RWPE1 (cell line): Measurements from ENCODE around the gene SLC31A2.

ENCODE experiments used
- CTCF ChIA-PET: fragments of 350-600 bp; sonication (Branson Sonifier 250); formaldehyde crosslinking; extraction: SDS; loops from one replicate; lab custom pipeline; 2021; lab: Yijun Ruan, JAX
- POLR2A ChIA-PET: fragments of 400-600 bp; formaldehyde crosslinking; extraction: SDS; loops from one replicate; lab custom pipeline; 2020; ENCODE audit warnings: antibody characterized with exemption; ENCODE audit not compliant: low non-redundant PET; lab: Yijun Ruan, JAX
- DNase-seq: peaks from one replicate; pipeline ENCODE4 v3.0.0; 2012; ENCODE audit warnings: low spot score
- H3K27ac ChIP-seq: fragments of 450-650 bp; 2 replicates; pipeline ENCODE4 v1.5.1; 2017
- TF ChIP-seq, protein P1 (sequence below): fragments of 450-650 bp; conservative IDR thresholded peaks from 2 replicates; pipeline ENCODE4 v1.5.1; 2017; ENCODE audit warnings: low read depth, mild to moderate bottlenecking

SLC31A2 gene

DNA sequence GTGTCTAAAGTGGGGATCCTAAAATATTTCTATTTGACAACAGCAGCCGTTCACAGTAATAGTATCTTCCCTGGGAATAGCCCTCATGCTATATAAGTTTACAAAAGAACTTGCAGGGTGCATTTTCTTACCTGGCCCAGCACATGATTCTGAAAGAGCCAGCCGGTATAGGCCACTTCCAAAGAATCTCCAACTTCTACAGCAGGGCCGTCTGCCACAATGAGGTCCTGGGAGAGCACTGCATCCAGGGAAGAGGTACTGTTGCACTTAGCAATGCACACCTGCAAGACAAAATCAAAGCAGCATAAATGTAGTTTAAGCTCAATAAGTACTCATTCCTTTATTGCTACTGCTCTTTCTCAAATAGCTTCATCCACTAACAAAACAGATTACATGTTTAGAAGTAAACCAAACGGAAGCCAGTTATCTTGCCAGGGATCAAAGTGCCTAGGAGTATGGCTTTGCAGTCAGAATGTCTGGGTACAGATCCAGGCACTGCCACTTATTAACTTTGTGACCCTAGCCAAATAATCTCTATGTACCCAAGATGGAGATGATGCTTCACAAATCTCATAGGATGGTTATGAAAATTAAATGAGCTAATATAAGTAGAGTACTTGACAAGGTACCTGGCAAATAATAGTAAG is 49.0 kb downstream of the SLC31A2 start:
- POLR2A ChIA-PET: no interaction called here
- H3K27ac ChIP-seq: no peak overlapping the region
- CTCF ChIA-PET: no interaction called here
- TF ChIP-seq, protein P1, sequence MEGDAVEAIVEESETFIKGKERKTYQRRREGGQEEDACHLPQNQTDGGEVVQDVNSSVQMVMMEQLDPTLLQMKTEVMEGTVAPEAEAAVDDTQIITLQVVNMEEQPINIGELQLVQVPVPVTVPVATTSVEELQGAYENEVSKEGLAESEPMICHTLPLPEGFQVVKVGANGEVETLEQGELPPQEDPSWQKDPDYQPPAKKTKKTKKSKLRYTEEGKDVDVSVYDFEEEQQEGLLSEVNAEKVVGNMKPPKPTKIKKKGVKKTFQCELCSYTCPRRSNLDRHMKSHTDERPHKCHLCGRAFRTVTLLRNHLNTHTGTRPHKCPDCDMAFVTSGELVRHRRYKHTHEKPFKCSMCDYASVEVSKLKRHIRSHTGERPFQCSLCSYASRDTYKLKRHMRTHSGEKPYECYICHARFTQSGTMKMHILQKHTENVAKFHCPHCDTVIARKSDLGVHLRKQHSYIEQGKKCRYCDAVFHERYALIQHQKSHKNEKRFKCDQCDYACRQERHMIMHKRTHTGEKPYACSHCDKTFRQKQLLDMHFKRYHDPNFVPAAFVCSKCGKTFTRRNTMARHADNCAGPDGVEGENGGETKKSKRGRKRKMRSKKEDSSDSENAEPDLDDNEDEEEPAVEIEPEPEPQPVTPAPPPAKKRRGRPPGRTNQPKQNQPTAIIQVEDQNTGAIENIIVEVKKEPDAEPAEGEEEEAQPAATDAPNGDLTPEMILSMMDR: no peak
- DNase-seq: no peak

- POLR2A ChIA-PET: no interaction called here
- CTCF ChIA-PET: no interaction called here
- DNase-seq: no peak
- TF ChIP-seq, protein P1: no peak
- no peak overlapping the region for H3K27ac ChIP-seq
These were observed 54.6 kb downstream of the SLC31A2 start for GRCh38 chr9:113205432-113205831.

GRCh38 chr9:113205861-113206260 is 55.1 kb downstream of the SLC31A2 start:
- ChIA-PET CTCF (no interaction called here), POLR2A (no interaction called here)
- H3K27ac ChIP-seq: no peak overlapping the region

DNA sequence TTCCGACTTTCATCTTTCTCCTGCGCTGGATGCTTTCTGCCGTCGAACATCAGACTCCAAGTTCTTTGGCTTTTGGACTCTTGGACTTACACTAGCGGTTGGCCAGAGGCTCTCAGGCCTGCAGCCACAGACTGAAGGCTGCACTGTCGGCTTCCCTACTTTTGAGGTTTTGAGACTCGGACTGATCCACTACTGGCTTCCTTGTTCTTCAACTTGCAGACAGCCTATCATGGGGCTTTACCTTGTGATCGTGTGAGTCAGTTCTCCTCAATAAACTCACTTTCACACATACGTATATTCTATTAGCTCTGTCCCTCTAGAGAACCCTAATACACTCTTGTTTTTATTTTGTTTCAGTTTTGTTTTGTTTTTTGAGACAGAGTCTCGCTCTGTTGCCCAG is 60.0 kb downstream of the SLC31A2 start:
- H3K27ac ChIP-seq: no peak overlapping the region
- POLR2A ChIA-PET: no interaction called here
- CTCF ChIA-PET: no interaction called here
- no peak for DNase-seq
- TF ChIP-seq, protein P1: no peak

More at GRCh38 chr9:113205861-113206260, 55.1 kb downstream of the SLC31A2 start:
- TF ChIP-seq, protein P1: no peak
- no peak for DNase-seq
